GM19035 (cell line): Measurements from ENCODE around the gene BHMT.
"Not testable (repeated sequence)": the region's sequence is repeated elsewhere in the genome, so short reads cannot be mapped to it uniquely, and the experiment has no call there.

Experiments used
- ATAC-seq: cut with Tn5 transposase; IDR thresholded peaks from one replicate; pipeline ENCODE4 v1.9.1; 2021; ENCODE audit not compliant: unreplicated experiment

Gene BHMT

DNA sequence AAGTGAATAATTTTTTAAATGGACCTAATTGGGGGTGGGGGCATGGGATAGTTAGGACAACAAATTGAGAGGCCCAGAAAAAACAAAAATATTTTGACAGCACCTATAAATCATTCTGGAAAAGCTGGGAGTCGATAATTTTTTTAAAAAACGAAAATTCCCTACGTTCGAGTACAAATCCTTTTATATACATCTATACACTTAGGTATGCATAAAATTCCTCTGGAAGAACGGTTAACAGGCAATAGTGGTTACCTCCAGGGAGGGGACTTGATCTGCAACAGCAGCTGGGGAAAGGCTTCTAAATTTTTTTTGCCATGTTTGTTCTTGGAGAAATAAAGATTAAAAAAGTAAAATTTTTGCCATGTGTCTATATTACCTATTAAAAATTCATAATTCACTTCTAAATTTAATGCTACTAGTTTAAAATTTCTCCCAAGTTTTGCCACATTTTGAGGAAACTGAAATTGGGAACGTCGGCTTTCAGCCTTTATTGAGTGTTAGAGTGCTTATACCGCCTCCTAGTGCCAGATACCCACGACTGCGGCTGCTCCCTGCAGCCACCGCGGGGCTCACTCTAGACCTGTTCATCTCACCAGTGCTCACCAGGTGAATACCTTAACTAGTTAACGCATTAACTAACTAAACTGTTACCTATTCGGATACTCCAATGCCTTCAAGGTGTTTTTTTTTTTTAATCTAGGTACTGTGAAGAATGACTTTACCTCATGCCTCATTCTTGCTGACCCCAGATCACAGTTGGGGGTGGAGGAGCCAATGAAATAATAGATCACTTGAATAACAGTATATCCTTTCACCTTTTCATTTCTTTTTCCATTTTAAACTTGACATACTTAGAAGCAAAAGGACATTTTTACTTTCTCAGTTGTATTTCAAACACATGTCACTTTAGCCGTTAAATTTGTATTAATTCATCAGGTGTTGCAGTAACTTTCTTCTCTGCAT lies 1.8 kb upstream of the BHMT start:
- no peak for ATAC-seq

DNA sequence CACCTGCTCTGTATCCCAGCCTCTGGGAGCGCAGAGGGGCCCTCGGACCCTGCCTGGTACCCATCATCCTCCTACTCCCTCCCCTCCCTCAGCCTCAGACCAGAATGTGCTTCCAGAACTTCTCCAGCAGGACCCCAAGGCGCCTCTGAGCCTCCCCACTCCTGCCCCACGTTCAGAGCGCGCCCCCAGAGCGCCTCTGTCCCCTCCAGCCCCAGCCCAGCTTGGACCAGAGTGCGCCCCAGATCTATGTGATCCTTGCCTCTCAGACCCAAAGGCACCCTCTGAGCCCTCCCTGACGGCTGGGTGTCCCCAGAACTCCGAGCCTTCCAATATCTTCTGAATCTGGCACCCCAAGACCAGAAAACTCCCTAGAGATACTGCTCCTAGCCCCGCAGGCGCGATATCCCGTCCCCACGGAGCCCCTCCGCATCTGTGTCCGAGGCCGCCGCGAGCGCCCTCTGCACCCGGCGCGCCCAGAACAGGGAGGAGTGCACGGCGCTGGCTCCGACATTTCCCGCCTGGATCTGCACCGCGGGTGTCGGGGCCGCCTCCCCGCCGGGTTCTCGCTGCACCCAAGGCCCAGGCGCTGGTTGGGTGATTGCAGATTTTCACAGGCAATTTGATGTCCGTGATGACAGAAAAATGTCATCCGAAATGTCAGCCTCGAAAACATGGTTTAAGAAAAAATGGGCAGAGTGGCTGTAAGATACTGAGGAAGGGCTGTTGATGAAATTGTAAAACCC lies 522 bp downstream of the BHMT start:
- no peak for ATAC-seq

DNA sequence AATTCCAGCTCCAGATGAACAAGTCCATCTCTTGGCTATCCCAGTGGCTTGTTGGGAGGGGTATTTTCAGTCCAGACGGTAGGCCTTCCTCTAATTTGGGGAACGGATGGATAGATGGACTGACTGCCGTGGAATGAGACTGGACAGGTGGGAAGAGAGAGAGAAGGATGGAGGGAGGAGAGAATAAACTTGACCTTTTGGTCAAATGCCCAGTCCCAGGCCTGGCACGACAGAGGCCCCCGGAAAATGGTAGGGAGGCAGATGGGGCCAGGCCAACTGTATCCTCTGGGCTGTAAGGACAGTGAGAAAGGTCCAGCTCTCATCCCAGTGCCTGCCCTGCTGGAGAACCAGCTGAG lies 1.1 kb downstream of the BHMT start:
- no peak for ATAC-seq

DNA sequence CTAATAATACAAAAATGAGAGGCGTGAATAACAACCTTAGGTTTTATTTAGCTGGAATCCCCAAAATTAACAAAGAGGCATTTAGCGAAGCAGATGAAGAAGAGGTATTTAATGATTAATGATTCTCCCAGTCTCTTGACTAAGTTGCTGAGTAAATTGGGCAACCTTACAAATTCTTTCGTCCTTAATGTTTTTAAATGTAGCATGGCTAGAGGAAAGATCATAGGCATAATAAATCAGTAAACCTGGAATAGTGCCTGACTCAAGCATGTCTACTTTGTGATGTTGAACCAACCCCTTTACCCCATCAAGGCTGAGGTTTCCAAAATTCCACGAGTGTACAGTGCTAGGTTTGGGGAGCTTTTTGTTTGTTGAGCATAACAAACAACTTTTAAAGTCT lies 7.9 kb downstream of the BHMT start:
- no peak for ATAC-seq

DNA sequence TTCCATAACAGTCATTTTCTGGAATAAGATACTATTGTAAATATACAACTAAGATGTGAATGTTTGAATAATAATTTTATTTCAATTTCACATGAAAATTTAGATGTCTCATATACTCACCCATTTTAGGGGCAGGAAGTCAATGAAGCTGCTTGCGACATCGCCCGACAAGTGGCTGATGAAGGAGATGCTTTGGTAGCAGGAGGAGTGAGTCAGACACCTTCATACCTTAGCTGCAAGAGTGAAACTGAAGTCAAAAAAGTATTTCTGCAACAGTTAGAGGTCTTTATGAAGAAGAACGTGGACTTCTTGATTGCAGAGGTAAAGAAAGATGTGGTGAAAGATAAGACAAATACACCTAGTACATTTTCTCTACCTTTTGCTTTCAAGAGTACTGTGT lies 8.6 kb downstream of the BHMT start:
- ATAC-seq, result no peak

DNA sequence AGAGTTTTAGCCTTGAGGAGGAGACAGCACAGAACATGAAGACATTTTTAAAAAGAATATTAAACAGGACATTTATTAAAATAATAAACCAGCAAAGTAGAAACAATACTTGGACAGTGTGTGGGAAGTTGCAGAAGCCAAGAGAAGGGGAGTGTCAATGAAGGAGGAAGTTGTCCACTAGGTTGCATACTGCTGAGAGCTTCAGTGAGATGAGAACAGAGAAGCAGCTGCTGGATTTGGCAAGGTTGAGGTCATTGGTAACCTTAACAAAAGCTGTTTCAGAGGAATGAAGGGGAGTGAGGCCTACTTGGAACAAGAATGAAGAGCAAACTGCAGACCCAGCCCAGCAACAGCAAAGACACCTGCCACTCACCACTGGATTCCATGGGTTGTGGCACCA lies 11.4 kb downstream of the BHMT start:
- ATAC-seq, result no peak

DNA sequence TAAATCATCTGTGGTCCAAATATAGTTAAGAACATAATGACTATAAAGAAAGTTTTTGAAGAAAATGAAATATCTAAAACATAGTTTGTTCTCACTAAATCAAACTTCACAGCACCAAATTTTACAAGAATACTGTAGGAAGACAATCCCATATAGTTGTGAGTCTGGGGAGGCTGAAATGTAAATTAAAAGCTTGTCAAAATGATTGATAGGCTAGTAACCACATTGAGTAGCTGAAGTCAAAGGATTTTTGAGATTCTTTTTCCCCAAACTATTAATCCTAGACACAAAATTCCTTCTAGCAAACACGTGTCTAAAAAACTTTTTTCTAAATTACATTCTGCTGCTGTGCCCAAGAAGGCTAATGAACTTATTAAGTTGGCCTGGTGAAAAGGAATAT lies 13.0 kb downstream of the BHMT start:
- no peak for ATAC-seq

DNA sequence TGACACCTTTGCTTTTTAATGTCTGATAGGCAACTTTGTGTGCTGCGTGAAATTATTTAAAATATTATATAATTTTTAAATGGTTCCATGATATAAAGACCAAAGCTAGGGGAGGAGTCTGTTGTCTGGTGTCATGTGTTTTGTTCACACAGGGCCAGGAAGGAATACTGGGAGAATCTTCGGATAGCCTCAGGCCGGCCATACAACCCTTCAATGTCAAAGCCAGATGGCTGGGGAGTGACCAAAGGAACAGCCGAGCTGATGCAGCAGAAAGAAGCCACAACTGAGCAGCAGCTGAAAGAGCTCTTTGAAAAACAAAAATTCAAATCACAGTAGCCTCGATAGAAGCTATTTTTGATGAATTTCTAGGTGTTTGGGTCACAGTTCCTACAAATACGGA lies 19.2 kb downstream of the BHMT start:
- ATAC-seq, result no peak

DNA sequence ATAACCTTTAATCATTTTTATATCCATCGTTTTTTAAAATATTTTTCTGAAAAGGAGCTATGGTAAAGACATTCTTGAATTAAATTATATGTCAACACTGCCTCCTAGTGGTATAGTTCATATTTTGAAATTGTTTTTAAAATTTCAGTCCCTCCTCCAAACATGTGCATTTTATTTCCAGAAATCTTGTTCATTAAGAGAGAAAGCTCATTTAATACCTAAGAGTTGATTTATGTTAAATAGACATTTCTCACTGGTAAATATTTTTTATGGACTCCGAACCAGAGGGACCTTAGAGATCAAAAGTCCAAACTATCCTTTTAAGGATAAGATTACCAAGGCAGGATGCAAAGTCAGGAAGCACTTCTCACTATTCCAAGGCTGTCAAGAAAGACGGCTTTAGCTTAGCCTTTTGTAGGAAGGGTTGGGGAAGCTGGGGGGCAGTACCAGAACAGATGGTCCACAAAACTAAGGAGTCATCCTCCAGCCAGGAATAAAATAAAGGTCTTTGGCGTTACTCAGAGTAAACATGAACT lies 21.6 kb downstream of the BHMT start:
- no peak for ATAC-seq

DNA sequence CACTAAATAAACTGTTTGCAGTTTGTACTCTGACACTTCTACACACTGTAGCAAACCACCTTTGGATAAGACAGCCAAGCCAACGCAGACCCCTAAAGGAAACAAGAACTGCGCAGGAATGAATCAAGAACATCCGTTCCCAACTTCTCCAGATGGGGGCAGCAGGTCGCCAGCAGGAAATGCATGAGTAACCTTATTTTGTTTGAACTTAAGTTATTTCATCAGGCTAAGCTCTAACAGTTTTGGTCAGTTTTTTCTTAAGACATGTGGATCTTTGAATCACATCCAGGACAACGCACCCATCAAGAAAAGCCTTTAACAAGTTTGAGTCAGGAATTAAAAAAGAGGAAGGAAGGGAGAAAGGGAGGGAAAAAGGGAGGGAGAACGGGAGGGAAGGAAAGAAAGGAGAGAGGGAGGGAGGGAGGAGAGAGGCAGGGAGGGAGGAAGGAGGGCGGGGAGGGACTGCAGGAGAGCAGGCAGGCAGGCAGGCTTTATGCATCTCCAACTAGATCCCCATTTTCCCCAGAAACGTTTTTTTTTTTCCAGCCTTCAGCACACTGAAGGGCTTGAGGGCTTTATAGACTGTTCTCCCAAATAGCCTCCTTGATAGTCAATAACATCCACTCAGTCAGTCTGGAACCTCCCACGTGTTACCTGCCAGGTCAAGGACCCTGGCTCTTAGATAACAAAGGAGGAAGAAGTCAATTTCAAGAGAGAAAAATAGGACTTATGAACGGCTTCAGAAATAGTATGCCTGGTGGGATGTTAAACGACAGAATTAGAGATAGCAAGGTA lies 22.2 kb downstream of the BHMT start:
- no peak for ATAC-seq

DNA sequence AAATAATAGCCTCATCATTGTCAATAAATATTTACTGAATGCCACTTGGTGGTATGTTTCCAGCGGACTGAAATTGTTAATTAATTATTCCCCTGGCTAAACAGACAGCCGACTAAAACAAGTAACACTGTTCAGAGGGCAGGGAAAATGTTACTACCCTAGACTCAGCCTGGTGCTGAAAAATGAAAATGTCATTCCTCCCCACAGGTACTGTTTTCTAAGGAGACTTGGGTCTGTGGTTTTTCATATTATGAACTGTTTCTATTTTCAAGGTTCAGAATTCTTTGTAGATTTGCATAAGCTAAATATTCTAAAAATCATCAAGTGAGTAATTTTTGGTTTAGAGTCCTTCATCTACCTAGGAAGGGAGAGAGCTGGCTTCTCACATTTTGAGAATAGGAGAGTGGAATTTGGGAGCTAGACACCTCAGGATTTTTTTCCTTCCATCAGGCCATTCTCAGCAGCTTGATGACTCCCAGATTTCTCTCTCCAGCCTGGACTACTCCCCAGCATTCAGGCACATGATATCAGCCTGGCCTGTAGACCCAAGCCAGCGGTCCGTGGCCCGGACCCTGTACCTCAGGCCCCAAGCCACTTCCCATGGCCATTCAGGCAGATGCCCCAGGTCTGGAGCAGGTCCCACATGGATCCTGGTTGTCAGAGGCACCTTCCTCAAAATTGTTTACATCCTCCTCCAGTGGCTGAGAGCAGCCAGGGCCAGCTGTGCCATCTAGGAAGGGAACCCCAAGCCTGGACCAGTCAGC lies 24.4 kb downstream of the BHMT start:
- no peak for ATAC-seq

DNA sequence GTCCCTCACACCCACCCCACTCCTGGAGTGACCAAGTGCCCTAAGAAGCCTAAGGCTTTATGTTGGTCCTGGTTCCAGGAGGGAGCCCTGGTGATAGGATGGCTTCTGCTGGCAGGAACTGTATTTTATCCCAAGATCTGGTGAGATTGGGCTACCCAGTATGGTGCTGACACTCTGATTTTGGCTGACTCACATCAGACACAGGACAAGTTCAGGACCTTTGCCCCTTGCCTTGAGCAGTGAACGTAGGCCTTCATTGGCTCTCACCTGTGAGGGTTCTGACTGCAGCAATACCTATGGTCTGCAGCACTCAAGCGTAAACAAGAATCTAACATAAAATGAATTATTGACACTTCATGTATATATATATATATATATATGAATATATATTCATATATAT lies 25.0 kb downstream of the BHMT start:
- ATAC-seq, result no peak

DNA sequence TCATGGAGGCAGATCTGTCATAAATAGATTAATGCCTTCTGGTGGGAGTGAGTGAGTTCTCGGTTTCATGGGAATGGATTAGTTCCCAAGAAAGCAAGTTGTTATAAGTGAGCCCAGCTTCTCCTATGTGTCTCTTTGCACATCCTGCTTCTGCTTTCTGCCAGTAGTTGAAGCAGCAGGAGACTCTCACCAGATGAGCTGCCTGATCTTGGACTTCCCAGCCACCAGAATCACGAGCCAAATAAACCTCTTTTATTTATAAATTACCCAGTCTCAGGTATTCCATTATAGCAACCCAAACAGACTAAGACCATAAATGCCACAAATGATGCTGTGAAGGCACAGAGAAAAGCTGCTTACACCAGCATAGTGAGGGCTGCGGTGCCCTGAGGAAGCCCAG lies 28.9 kb downstream of the BHMT start:
- ATAC-seq, result no peak

DNA sequence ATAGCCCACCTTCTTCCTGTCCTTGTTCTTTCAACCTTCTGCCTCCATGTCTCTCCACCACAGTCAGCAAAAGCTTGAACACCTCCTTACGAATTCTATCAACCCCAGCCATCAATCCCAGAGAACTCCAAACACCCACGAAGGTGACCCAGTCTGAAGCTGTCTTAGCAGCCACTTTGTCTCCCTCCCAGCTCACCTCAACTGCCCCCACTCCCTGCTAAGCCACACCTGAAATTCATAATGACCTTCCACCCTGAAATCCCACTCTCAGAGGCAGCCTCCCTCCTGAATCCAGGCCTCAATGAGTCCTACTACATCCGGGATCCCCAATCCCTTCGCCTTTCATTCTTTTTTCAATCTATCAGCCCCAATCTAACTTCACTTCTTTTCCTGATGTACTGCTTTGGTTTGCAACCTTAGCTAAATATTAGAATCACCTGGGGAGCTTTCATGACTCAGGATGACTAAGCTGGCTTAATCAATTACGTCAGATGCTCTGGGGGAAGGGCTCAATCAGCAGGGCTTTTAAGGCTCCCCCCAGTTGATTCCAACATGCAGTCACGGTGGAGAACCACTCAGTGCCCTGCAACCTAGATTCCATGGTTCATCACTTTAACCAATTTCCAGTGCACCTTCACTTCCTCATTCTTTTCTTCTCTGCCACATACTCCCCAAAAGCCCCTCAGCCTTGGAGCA lies 32.2 kb downstream of the BHMT start:
- ATAC-seq, result no peak

DNA sequence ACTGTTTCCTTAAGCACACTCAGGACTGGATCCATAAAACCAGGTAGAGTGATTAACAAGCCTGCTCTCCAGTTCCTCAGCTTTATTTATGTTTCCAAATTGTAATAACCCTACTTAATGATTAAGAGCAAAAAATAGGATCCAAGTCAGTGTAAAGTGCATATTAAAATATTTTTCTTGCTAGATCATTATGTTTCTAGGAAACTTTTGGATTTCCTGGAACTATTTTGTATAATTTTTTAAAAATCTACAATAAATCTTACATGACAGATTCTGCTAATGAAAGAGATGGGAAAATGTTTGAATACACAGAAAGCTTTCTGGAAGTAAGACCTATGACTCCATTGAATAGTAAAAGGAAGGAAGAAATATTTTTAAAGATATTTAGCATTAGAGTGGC lies 35.5 kb downstream of the BHMT start:
- ATAC-seq, result no peak

DNA sequence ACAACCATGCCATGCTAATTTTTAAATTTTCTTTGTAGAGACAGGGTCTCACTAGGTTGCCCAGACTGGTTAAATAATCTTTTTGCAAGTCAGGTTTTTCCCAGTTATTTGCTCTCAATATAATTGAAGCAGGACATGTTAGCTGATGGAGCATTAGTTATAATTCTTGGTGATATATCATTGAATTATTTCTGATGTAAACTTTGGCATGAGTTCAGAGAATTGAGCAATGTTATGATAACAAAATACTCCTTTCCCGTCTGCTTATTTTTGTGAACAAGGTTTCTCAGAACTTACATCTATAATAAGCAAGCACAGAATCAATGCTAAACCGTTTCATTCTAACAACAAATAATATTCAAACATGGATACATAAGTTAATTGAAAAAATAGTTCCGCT lies 37.8 kb downstream of the BHMT start:
- ATAC-seq, result no peak

DNA sequence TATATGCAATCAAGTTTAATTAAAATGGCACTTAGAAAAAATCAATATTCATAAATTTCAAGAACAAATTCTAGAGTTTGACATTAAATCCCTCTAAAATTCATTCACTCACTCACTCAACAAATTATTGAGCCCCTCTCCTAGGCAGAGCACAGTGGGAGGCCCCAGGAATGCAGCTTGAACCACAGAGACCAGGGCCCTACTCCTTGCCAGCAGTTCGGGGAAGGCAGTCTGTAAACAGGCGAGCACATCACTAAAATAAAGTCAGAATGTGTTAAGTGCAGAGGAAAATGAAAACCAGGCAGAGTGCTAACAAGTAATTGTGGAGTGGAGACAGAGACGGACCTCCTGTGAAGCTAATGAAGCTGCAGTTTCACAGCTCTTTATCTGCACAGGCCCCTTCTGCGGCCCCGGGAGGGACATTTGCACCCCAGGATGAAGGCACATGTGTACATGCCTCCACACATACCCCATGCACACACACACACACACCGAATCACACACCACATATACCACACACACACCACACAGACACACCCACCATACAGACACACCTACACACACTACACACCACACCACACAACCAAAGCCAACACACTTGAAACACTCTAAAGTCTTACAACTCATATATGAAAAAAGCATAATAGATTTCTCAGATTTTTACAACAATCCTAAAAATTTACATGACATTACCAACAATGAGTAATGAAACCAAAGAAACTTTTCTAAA lies 40.5 kb downstream of the BHMT start:
- no peak for ATAC-seq

DNA sequence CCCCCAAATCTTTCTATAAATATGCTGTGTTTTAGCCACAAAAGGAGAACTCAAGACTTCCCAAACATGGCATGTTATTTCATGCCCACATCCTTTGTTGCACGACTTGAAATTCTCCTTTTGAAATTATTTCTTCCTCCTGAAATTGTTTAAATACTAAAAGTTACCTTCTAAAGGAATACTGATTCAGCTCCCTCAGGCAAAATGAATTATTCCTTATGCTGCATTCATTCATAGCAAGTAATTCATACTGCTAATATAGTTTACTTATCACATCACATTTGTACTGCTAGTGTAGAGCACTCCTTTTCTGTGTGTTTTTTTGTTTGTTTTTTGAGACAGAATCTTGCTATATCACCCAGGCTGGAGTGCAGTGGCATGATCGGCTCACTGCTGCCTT lies 45.7 kb downstream of the BHMT start:
- no peak for ATAC-seq

DNA sequence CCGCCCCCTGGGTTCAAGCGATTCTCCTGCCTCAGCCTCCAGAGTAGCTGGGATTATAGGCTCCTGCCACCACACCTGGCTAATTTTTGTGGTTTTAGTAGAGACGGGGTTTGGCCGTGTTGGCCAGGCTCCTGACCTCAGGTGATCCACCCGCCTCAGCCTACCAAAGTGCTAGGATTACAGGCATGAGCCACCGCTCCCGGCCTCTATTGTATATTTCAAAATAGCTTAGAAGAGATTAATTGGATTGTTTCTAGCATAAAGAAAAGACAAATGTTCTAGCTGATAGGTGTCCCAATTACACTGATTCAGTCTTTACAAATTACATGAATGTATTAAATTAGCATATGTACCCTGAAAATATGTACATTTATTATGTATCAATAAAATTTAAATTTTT lies 50.0 kb downstream of the BHMT start:
- ATAC-seq, result not testable (repeated sequence)
